ENCODE measurements around the gene ATP1A2. TPM values are rescaled to one million over a fixed set of nuclear protein-coding genes. Genes with fewer than 3 reads are reported as not detected.
A peak's percentile ranks its signal among the peaks of the same experiment; 100 is the strongest.

The ATP1A2 gene
- total and polyA plus RNA-seq, 4 donors = 15.3 to 27.7 (median 25.9) TPM

DNA sequence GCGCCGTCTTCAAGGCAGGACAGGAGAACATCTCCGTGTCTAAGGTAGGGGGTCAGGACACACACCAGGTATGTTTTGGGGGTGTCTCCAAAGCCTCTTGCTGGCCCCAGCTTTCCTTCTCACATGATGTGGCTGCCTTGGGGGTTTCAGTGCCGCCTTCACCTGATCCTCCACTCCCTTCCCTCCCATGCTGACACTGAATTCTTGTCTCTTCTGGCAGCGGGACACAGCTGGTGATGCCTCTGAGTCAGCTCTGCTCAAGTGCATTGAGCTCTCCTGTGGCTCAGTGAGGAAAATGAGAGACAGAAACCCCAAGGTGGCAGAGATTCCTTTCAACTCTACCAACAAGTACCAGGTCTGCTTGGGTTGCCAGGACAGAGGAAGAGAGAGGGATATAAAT lies 13.5 kb downstream of the ATP1A2 start:
- H3K36me3 ChIP-seq (ENCODE audit: control insufficient read depth in 1 of 2, insufficient read depth in 2 of 2, low read length in 1 of 2) = peaks cover 0 to 7% of the 10 kb centered on the region in 2 donors
- peak in 1 of 2 donors; percentile 45 for DNase-seq
- H3K27ac ChIP-seq (ENCODE audit: low read depth in 1 of 2, low read length in 2 of 2) = peak overlapping the region in 1 of 2 donors; percentile 9

DNA sequence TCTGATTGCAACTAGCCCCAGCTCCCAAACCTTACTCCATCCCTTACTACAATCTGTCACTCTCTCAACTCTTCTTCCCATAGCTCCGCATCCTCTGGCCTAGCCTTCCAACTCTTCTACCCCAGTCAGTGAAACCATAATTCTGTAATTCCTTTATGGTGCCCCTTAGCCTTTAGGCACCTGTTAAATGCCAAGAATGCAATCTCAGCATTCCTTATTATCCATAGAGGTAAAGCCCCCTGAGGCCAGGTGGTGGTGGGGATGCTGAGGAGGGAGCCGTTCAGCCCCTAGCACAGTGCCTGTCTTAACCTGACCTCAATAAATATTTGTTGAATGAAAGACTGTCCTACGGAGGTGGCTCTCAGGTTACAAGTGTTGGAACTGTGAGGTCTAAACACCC lies 14.0 kb downstream of the ATP1A2 start:
- WGBS, 2 donors = 81 to 86% methylated on average over 3 of the region's 3 CpGs
- Histone ChIP-seq H3K27ac (ENCODE audit: low read depth in 1 of 2, low read length in 2 of 2) (peak overlapping the region in 1 of 2 donors; percentile 9), H3K4me3 (ENCODE audit: low read length in 2 of 2) (no peak overlapping the region), H3K36me3 (ENCODE audit: control insufficient read depth in 1 of 2, insufficient read depth in 2 of 2, low read length in 1 of 2) (peaks cover 0 to 7% of the 10 kb centered on the region in 2 donors), H3K4me1 (ENCODE audit: control insufficient read depth in 1 of 2, insufficient read depth in 2 of 2, low read length in 2 of 2) (peaks cover 6% of the 10 kb centered on the region in 2 donors), H3K27me3 (ENCODE audit: control insufficient read depth in 1 of 2, insufficient read depth in 2 of 2, low read length in 1 of 2) (no peaks in the 10 kb centered on the region), H3K9me3 (ENCODE audit: control insufficient read depth, low read length) (no peaks in the 10 kb centered on the region)
- ATAC-seq (ENCODE audit: low FRiP score) = no peak
- intact Hi-C loops (cut with DNase I) = no loop called here
- no peak for DNase-seq

More for the DNA sequence above, 13.5 kb downstream of the ATP1A2 start:
- 95% methylated on average over 5 of the region's 5 CpGs for WGBS, 2 donors
- Histone ChIP-seq H3K4me3 (ENCODE audit: low read length in 2 of 2) (no peak overlapping the region), H3K27me3 (ENCODE audit: control insufficient read depth in 1 of 2, insufficient read depth in 2 of 2, low read length in 1 of 2) (no peaks in the 10 kb centered on the region), H3K9me3 (ENCODE audit: control insufficient read depth, low read length) (no peaks in the 10 kb centered on the region), H3K4me1 (ENCODE audit: control insufficient read depth in 1 of 2, insufficient read depth in 2 of 2, low read length in 2 of 2) (peaks cover 6% of the 10 kb centered on the region in 2 donors)
- intact Hi-C loops (cut with DNase I) = no loop called here
- ATAC-seq (ENCODE audit: low FRiP score) = no peak

DNA sequence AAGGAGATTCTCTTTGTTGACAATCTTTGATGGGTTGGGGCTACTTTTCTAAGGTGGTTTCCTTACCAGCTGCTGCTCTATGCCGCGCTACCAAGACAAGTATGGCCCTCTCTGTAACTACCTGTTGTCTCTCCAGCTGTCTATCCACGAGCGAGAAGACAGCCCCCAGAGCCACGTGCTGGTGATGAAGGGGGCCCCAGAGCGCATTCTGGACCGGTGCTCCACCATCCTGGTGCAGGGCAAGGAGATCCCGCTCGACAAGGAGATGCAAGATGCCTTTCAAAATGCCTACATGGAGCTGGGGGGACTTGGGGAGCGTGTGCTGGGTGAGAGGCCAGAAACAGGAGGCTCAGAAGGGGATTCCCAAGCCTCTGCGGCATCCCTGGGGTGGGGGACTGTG lies 14.4 kb downstream of the ATP1A2 start:
- no peak for ATAC-seq (ENCODE audit: low FRiP score)
- intact Hi-C loops (cut with DNase I) = no loop called here
- WGBS, 2 donors = 91 to 93% methylated on average over 11 of the region's 11 CpGs
- no peaks in the 10 kb centered on the region for H3K27me3 ChIP-seq (ENCODE audit: control insufficient read depth in 1 of 2, insufficient read depth in 2 of 2, low read length in 1 of 2)
- no peak overlapping the region for H3K4me3 ChIP-seq (ENCODE audit: low read length in 2 of 2)
- H3K9me3 ChIP-seq (ENCODE audit: control insufficient read depth, low read length) = no peaks in the 10 kb centered on the region
- H3K27ac ChIP-seq (ENCODE audit: low read depth in 1 of 2, low read length in 2 of 2) = peak overlapping the region in 1 of 2 donors; percentile 9
- DNase-seq = peak in 1 of 2 donors; percentile 46
- H3K36me3 ChIP-seq (ENCODE audit: control insufficient read depth in 1 of 2, insufficient read depth in 2 of 2, low read length in 1 of 2) = peaks cover 0 to 9% of the 10 kb centered on the region in 2 donors
- peaks cover 6% of the 10 kb centered on the region in 2 donors for H3K4me1 ChIP-seq (ENCODE audit: control insufficient read depth in 1 of 2, insufficient read depth in 2 of 2, low read length in 2 of 2)

DNA sequence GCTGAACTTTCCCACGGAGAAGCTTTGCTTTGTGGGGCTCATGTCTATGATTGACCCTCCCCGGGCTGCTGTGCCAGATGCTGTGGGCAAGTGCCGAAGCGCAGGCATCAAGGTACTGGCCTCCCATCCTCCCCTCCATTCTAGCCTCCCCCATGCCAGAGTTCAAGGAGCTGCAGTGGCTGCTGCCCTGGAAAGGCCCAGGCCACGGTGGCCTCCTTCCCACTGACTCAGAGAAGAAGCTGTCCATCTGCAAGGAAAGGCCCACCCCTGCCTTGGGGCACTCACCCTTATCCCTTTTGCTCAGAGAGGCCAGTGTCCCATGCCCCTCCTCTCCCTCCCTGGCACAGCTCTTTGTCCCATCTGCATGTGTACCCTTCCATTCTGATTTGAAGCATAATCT lies 14.9 kb downstream of the ATP1A2 start:
- Histone ChIP-seq H3K36me3 (ENCODE audit: control insufficient read depth in 1 of 2, insufficient read depth in 2 of 2, low read length in 1 of 2) (peaks cover 0 to 12% of the 10 kb centered on the region in 2 donors), H3K27me3 (ENCODE audit: control insufficient read depth in 1 of 2, insufficient read depth in 2 of 2, low read length in 1 of 2) (no peaks in the 10 kb centered on the region), H3K4me1 (ENCODE audit: control insufficient read depth in 1 of 2, insufficient read depth in 2 of 2, low read length in 2 of 2) (peaks cover 6% of the 10 kb centered on the region in 2 donors), H3K9me3 (ENCODE audit: control insufficient read depth, low read length) (no peaks in the 10 kb centered on the region), H3K4me3 (ENCODE audit: low read length in 2 of 2) (no peak overlapping the region), H3K27ac (ENCODE audit: low read depth in 1 of 2, low read length in 2 of 2) (peak overlapping the region; percentile 71 to 95)
- intact Hi-C loops (cut with DNase I) = no loop called here
- DNase-seq (peak in 1 of 2 donors; percentile 62), ATAC-seq (ENCODE audit: low FRiP score) (no peak)
- WGBS, 2 donors = 82 to 84% methylated on average over 5 of the region's 5 CpGs

DNA sequence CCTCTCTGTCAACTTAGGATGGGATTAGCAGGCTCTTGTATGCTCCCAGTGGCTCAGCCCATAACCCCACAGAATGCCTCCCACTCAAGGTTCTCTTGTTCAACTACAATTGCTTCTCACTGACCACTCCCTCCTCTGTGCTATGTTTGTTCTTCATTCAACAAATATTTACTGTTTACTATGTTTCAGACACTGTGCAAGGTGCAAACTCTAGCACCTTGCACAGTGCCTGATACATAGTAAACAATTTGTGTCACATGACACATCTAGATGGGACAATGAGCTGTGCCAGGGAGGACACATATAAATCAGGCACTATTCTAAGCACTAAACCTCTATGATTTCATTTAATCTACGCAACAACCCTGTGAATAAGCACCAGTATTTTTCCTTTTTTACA lies 15.4 kb downstream of the ATP1A2 start:
- WGBS, 2 donors = 88 to 99% methylated on average over 1 of the region's 1 CpG

DNA sequence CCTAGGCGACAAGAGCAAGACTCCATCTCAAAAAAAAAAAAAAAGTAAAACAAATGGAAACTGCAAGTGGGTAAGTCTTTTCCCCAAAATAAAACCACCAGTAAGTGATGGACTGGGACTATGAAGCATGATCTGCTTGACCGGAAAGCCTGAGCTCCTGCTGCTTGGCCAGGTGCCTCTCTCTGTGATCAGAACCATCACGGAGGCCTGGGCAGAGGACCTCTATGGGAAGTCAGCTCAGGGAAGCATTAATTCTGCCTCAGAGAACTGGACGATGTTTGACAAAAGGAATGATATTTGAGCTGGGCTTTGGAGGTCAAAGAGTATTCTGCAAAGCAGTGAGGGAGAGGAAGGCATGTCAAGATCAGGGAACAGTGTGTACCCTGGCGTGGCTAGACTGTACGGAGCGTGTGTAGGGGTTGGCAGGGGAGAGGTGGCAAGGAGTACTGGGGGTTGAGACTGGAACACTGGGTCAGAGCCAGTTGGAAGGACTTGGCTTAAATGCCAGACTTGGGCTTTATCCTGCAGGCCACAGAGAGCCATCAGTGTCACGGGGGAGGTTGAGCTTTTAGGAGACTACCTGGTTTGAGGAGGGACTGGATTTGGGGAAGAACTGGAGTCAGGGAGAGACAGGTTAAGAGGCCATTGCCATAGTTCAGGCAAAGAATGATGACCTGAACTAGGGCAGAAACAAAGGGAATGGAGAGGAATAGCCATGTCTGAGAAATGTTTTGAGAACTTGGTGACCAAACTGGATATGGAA lies 16.4 kb downstream of the ATP1A2 start:
- WGBS, 2 donors = 10 to 15% methylated on average over 8 of the region's 8 CpGs
- Histone ChIP-seq H3K4me1 (ENCODE audit: control insufficient read depth in 1 of 2, insufficient read depth in 2 of 2, low read length in 2 of 2) (peaks cover 4 to 6% of the 10 kb centered on the region in 2 donors), H3K9me3 (ENCODE audit: control insufficient read depth, low read length) (no peaks in the 10 kb centered on the region), H3K27me3 (ENCODE audit: control insufficient read depth in 1 of 2, insufficient read depth in 2 of 2, low read length in 1 of 2) (no peaks in the 10 kb centered on the region), H3K27ac (ENCODE audit: low read depth in 1 of 2, low read length in 2 of 2) (peak overlapping the region; percentile 71 to 95), H3K36me3 (ENCODE audit: control insufficient read depth in 1 of 2, insufficient read depth in 2 of 2, low read length in 1 of 2) (peaks cover 0 to 12% of the 10 kb centered on the region in 2 donors), H3K4me3 (ENCODE audit: low read length in 2 of 2) (no peak overlapping the region)
- intact Hi-C loops (cut with DNase I) = no loop called here
- ATAC-seq (ENCODE audit: low FRiP score) = peak; percentile 79
- DNase-seq = peak in 1 of 2 donors; percentile 84

More for the DNA sequence above, 15.4 kb downstream of the ATP1A2 start:
- H3K36me3 ChIP-seq (ENCODE audit: control insufficient read depth in 1 of 2, insufficient read depth in 2 of 2, low read length in 1 of 2) = peaks cover 0 to 12% of the 10 kb centered on the region in 2 donors
- H3K27ac ChIP-seq (ENCODE audit: low read depth in 1 of 2, low read length in 2 of 2) = peak overlapping the region; percentile 71 to 95
- no peak for DNase-seq
- no peak for ATAC-seq (ENCODE audit: low FRiP score)
- no peaks in the 10 kb centered on the region for H3K27me3 ChIP-seq (ENCODE audit: control insufficient read depth in 1 of 2, insufficient read depth in 2 of 2, low read length in 1 of 2)
- H3K4me3 ChIP-seq (ENCODE audit: low read length in 2 of 2) = no peak overlapping the region
- H3K9me3 ChIP-seq (ENCODE audit: control insufficient read depth, low read length) = no peaks in the 10 kb centered on the region
- peaks cover 4 to 6% of the 10 kb centered on the region in 2 donors for H3K4me1 ChIP-seq (ENCODE audit: control insufficient read depth in 1 of 2, insufficient read depth in 2 of 2, low read length in 2 of 2)
- intact Hi-C loops (cut with DNase I) = no loop called here

DNA sequence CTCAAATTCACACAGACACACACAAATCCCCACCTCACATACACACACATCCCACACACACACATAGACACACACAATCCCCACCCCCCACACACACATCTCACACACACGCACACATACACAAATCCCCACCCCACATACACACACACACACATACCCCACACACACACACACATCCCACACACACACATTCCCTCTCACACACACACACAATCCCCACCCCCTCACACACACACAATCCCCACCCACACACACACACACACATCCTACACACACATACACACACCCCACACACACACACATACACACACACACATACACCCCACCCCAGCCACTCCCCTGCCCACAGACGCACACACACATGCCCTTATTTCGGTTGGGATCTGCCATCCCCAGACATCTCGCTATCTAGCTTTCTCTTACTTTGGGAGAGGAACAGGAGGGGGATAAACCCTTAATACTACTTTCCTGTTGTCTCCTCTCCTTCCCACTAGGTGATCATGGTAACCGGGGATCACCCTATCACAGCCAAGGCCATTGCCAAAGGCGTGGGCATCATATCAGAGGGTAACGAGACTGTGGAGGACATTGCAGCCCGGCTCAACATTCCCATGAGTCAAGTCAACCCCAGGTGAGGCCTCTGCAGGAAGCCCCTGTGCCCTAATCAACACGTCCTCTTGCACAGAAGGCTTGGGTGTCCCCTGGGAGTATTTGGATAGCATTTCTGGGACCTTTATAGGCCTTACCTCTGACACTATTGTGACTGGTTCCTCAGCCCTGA lies 18.6 kb downstream of the ATP1A2 start:
- peaks cover 2 to 10% of the 10 kb centered on the region in 2 donors for H3K4me1 ChIP-seq (ENCODE audit: control insufficient read depth in 1 of 2, insufficient read depth in 2 of 2, low read length in 2 of 2)
- intact Hi-C loops (cut with DNase I) = no loop called here
- H3K9me3 ChIP-seq (ENCODE audit: control insufficient read depth, low read length) = no peaks in the 10 kb centered on the region
- DNase-seq (peak in 1 of 2 donors; percentile 57), ATAC-seq (ENCODE audit: low FRiP score) (no peak)
- H3K36me3 ChIP-seq (ENCODE audit: control insufficient read depth in 1 of 2, insufficient read depth in 2 of 2, low read length in 1 of 2) = peaks cover 0 to 7% of the 10 kb centered on the region in 2 donors
- no peaks in the 10 kb centered on the region for H3K27me3 ChIP-seq (ENCODE audit: control insufficient read depth in 1 of 2, insufficient read depth in 2 of 2, low read length in 1 of 2)
- H3K4me3 ChIP-seq (ENCODE audit: low read length in 2 of 2) = no peak overlapping the region
- H3K27ac ChIP-seq (ENCODE audit: low read depth in 1 of 2, low read length in 2 of 2) = peak overlapping the region in 1 of 2 donors; percentile 2
- WGBS, 2 donors = 84 to 89% methylated on average over 9 of the region's 9 CpGs

DNA sequence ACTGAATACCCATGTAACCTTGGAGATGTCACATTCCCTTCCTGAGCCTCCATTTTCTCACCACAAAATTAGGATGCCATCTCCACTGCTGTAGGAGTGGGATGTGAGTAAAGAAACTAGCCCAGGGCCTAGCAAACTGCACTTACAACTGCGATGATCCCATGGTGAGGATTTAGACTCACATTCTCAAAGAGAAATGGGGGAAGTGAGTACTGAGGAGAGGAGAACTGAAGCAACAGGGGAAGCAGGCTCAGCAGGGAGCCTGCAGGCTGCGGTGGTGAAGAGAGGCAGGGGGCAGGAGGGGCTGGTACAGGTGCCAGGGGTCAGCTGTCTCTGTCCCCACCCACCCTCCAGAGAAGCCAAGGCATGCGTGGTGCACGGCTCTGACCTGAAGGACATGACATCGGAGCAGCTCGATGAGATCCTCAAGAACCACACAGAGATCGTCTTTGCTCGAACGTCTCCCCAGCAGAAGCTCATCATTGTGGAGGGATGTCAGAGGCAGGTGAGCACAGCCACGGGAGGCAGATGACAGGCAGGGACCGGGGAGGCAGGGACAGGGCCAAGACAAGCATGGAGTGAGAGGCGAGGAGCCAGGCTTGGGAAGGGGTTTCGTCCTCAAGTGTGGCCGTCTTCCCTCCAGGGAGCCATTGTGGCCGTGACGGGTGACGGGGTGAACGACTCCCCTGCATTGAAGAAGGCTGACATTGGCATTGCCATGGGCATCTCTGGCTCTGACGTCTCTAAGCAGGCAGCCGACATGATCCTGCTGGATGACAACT lies 19.4 kb downstream of the ATP1A2 start:
- H3K27ac ChIP-seq (ENCODE audit: low read depth in 1 of 2, low read length in 2 of 2) = peak overlapping the region in 1 of 2 donors; percentile 2
- peaks cover 0 to 8% of the 10 kb centered on the region in 2 donors for H3K36me3 ChIP-seq (ENCODE audit: control insufficient read depth in 1 of 2, insufficient read depth in 2 of 2, low read length in 1 of 2)
- intact Hi-C loops (cut with DNase I) = no loop called here
- H3K27me3 ChIP-seq (ENCODE audit: control insufficient read depth in 1 of 2, insufficient read depth in 2 of 2, low read length in 1 of 2) = no peaks in the 10 kb centered on the region
- WGBS, 2 donors = 84 to 85% methylated on average over 20 of the region's 20 CpGs
- peak in 1 of 2 donors; percentile 42 for DNase-seq
- H3K4me1 ChIP-seq (ENCODE audit: control insufficient read depth in 1 of 2, insufficient read depth in 2 of 2, low read length in 2 of 2) = peaks cover 2 to 10% of the 10 kb centered on the region in 2 donors
- H3K4me3 ChIP-seq (ENCODE audit: low read length in 2 of 2) = no peak overlapping the region
- H3K9me3 ChIP-seq (ENCODE audit: control insufficient read depth, low read length) = no peaks in the 10 kb centered on the region
- ATAC-seq (ENCODE audit: low FRiP score) = no peak

Data from aorta (tissue), 5 donors.